CD4-positive, CD25-positive, alpha-beta regulatory T cell (primary cell): Measurements from ENCODE around the gene FAM20C. TPM values are rescaled to one million over a fixed set of nuclear protein-coding genes. Genes with fewer than 3 reads are reported as not detected.

Experiments used
- ATAC-seq, 2 donors: fragments of 150-1000 bp; cut with Tn5 transposase; one replicate each; pipeline ENCODE4 v1.10.0; 2021; ENCODE audit warnings: low read depth in 2 of 2, moderate number of reproducible peaks in 2 of 2, moderate library complexity in 1 of 2
- DNase-seq, 3 donors: peaks; one replicate each; pipeline versions ENCODE4 v3.0.0 to v3.0.0-alpha.2; 2012 to 2022; ENCODE audit warnings: mixed read lengths in 1 of 3
- H3K27ac ChIP-seq: one replicate; pipeline ENCODE4 v1.7.0; 2013; ENCODE audit warnings: mild to moderate bottlenecking, low read length; ENCODE audit not compliant: insufficient read depth, poor library complexity, severe bottlenecking
- H3K27me3 ChIP-seq: one replicate; pipeline ENCODE4 v1.7.0; 2013; ENCODE audit warnings: low read length; ENCODE audit not compliant: control insufficient read depth, insufficient read depth
- H3K36me3 ChIP-seq: one replicate; pipeline ENCODE4 v1.7.0; 2013; ENCODE audit warnings: mild to moderate bottlenecking, low read length, moderate library complexity; ENCODE audit not compliant: control insufficient read depth, insufficient read depth
- H3K4me1 ChIP-seq: 2 replicates; pipeline ENCODE4 v1.7.0; 2013; ENCODE audit warnings: mild to moderate bottlenecking, low read length; ENCODE audit not compliant: insufficient read depth, control insufficient read depth, poor library complexity, severe bottlenecking
- H3K4me3 ChIP-seq: one replicate; pipeline ENCODE4 v1.7.0; 2013; ENCODE audit warnings: low read depth, mild to moderate bottlenecking, low read length, moderate library complexity
- H3K9me3 ChIP-seq, 2 experiments: 1 replicate in 1 of 2; 2 replicates in 1 of 2; pipeline ENCODE4 v1.7.0; 2013; ENCODE audit warnings: low read length in 2 of 2, mild to moderate bottlenecking in 1 of 2, moderate library complexity in 1 of 2; ENCODE audit not compliant: control insufficient read depth in 2 of 2
- H3K27ac Mint-ChIP-seq, 3 donors: one replicate each; pipeline ENCODE4 v1.8.0; 2020 to 2022; ENCODE audit warnings: mild to moderate bottlenecking in 3 of 3, mixed read lengths in 3 of 3, moderate library complexity in 2 of 3
- H3K27me3 Mint-ChIP-seq: one replicate; pipeline ENCODE4 v1.8.0; 2022; ENCODE audit warnings: mild to moderate bottlenecking, mixed read lengths
- H3K36me3 Mint-ChIP-seq: one replicate; pipeline ENCODE4 v1.8.0; 2020; ENCODE audit warnings: mixed read lengths
- H3K4me1 Mint-ChIP-seq, 4 donors: one replicate each; pipeline ENCODE4 v1.8.0; 2020 to 2022; ENCODE audit warnings: mixed read lengths in 4 of 4, mild to moderate bottlenecking in 1 of 4
- H3K4me3 Mint-ChIP-seq, 4 donors: one replicate each; pipeline ENCODE4 v1.8.0; 2020 to 2022; ENCODE audit warnings: mild to moderate bottlenecking in 4 of 4, mixed read lengths in 4 of 4, moderate library complexity in 3 of 4
- H3K9me3 Mint-ChIP-seq, 7 donors: one replicate each; pipeline ENCODE4 v1.8.0; 2020 to 2022; ENCODE audit warnings: mixed read lengths in 7 of 7, mild to moderate bottlenecking in 3 of 7, moderate library complexity in 2 of 7
- polyA plus RNA-seq, 4 donors: library from polyadenylated mRNA; unstranded; fragments of 300-500 nt; fragmentation: Illumina TruSeq; gene quantifications; one replicate each; pipeline ENCODE4 v1.2.3, GENCODE V29; 2021
- total RNA-seq: library from RNA; stranded (reverse); gene quantifications from one replicate; pipeline ENCODE4 v1.2.3, GENCODE V29; 2022

Gene FAM20C
- total and polyA plus RNA-seq, 5 donors from 2014 or later, result not detected

DNA sequence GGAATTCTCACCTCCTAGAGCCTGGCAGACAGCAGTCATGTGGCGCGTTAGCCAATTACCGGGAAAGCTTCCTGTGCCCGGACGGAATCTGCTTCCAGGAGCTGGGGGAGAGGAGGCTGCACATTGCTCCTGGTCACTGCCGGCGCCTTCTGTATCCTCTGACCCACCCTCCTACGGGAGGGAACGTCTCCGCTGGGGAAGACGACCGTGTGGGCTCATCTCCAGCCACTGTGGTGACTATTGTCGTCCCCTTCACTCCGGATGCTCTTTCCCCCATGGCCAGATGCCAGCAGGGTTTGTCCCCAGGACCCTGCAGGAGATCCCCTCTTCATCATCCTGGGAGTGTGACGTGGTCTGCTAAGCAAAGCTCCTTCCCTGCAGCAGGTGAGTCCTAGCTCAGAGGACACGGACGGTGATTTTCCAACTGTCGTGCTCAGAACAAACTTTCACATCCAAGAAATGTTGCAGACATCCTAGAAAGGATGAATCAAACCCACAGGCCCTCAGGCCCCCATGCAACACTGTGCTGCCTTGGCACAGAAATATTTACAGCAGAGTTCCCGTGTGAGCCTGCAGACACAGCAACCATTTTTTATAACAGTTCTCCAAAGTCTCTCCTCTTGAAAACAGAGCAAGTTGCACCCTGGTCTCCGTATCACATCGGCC, 29.6 kb upstream of the FAM20C start:
- DNase-seq (no peak), ATAC-seq (no peak)
- H3K9me3 ChIP-seq, result no peaks in the 10 kb centered on the region
- H3K4me1 ChIP-seq, result no peaks in the 10 kb centered on the region
- no peaks in the 10 kb centered on the region for H3K36me3 Mint-ChIP-seq
- H3K4me1 Mint-ChIP-seq, result no peaks in the 10 kb centered on the region
- H3K27me3 ChIP-seq, result no peaks in the 10 kb centered on the region
- H3K27ac Mint-ChIP-seq, result no peak overlapping the region
- no peaks in the 10 kb centered on the region for H3K9me3 Mint-ChIP-seq
- peaks cover 24% of the 10 kb centered on the region for H3K27me3 Mint-ChIP-seq
- H3K27ac ChIP-seq, result no peak overlapping the region
- no peaks in the 10 kb centered on the region for H3K36me3 ChIP-seq
- no peak overlapping the region for H3K4me3 ChIP-seq
- no peak overlapping the region for H3K4me3 Mint-ChIP-seq

DNA sequence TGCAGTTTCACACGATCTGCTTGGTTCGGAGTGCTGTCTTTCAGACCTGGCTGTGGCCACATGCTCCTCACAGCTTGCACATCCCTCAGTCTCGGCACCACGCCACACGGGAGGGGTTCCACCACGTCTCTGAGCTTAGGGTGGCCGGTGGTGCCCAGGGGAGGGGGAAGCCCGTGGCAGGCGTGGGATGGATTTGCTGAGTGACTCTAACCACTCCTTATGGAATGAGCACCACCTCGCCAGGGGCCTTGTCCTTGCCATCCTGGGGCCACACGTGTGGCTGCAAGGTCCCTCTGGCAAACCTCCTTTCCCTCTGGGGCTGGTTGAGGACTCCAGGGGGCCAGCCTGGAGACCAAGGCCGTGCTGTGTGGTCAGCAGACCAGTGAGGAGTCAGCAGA, 29.1 kb upstream of the FAM20C start:
- Mint-ChIP-seq H3K4me1 (no peaks in the 10 kb centered on the region), H3K36me3 (no peaks in the 10 kb centered on the region), H3K27me3 (peaks cover 24% of the 10 kb centered on the region), H3K4me3 (no peak overlapping the region), H3K27ac (no peak overlapping the region), H3K9me3 (no peaks in the 10 kb centered on the region)
- ATAC-seq (no peak), DNase-seq (no peak)
- H3K9me3 ChIP-seq, result no peaks in the 10 kb centered on the region
- H3K36me3 ChIP-seq, result no peaks in the 10 kb centered on the region
- no peak overlapping the region for H3K4me3 ChIP-seq
- no peaks in the 10 kb centered on the region for H3K27me3 ChIP-seq
- H3K4me1 ChIP-seq, result no peaks in the 10 kb centered on the region
- H3K27ac ChIP-seq, result no peak overlapping the region

DNA sequence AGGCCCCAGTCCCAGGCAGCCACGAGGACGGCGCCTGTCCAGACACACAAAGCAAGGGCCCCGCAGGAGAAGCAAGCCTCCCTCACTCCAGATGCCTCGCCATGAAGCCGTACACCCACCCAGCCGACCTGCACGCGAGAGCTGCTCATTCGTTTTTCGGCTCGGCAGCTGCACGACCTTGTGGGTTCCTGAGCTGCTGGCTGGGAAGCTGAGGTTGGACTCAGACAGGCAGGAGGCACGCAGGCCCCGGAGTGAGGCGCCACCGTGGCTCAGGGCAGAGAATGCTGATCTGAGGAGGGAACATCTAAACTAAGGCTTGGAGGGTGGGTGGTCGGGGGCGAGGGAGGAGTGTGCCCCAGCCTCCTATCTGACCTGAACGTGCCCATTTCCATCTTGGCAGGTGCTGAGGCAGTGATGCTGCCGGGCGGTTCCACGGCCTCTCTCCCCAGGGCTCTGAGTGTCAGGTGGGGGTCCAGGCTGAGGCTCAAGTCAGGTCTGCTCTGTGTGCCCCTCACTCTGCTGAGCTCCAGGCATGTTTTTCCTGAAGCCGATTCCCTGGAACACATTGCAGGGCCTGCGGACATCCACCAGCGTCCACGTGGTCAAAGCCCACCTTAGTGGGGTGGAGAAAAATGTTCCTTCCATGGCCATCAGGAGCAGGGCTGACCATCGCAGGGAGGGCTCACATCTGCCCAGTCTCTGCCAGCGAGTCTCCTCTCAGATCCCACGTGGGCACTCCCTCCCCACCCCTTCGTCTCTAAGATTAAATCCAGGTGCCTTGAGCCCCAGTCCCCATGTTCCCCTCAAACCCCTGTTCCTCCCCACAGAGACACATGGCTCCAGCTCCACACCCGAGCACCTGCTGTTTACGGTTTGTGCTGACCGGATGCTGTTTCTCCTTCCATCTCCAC, 28.1 kb upstream of the FAM20C start:
- no peak for ATAC-seq
- Mint-ChIP-seq H3K27ac (no peak overlapping the region), H3K4me1 (no peaks in the 10 kb centered on the region), H3K4me3 (peak overlapping the region in 1 of 4 donors; percentile 43), H3K36me3 (no peaks in the 10 kb centered on the region), H3K27me3 (peaks cover 24% of the 10 kb centered on the region), H3K9me3 (no peaks in the 10 kb centered on the region)
- Histone ChIP-seq H3K4me1 (no peaks in the 10 kb centered on the region), H3K9me3 (no peaks in the 10 kb centered on the region), H3K4me3 (no peak overlapping the region), H3K27me3 (no peaks in the 10 kb centered on the region), H3K36me3 (no peaks in the 10 kb centered on the region), H3K27ac (no peak overlapping the region)
- no peak for DNase-seq

DNA sequence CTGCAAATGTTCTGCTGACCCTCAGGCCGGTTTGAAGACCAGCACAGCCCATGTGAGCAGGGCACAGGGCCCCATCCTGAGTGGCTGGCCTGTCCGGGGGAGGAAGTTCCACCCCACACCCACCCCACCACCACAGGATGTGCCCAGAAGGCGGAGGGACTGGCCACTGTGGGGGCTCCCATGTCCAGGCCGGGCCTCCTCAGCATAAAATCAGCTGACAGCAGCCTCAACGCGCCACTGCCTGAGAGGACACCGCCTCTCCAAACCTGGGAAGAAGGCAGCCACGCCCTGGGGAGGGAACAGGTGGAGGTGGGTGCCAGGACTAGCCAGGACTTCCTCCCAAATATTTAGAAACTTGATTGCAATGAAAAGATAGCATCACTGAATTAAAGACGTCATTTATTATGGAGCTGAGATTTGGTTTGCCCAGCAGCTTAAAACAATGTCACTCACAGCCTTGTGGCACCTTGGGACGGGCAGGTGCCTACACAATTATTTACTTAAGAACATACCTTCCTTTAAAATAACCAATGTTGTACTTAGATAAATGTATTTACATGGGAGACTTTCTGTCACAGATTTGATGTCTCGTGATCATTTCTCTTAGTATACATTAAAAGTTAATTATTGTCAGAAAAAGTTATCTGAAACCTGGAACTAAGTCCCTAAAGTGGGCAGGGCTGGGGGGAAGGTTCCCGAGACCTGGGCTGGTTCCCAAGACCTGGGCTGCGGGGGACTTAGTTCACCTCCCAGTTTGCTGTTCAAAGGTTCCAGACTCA, 27.3 kb upstream of the FAM20C start:
- no peak for DNase-seq
- no peaks in the 10 kb centered on the region for H3K36me3 ChIP-seq

DNA sequence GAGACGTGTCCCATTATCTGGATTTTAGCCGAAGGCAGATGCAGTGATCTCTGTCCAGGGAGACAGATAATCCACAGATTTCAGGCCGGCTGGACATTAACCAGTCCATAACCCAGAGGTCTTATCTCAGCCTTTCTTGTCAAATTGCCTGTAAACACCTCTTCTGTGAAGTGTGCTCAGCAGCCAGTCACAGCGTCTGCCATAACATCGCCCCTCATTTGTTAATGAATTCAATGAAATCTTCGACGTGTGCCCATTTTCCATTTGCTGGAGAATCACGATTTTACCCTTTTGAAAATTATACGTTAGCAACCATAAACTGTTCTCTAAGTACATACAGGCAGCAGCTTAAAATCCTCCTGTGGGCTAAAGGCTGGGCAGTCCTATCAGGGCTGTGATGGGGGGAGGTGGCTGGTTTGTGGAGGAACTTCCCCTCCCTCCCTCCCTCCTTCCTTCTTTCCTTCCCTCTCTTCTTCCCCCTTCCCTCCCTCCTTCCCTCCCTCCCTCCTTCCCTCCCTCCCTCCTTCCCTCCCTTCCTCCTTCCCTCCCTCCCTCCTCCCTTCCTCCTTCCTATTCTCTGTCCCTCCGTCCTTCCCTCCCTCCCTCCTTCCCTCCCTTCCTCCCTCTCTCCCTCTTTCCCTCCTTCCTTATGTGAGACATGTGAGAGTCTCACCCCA, 26.6 kb upstream of the FAM20C start:
- no peaks in the 10 kb centered on the region for H3K36me3 ChIP-seq
- H3K4me1 Mint-ChIP-seq, result no peaks in the 10 kb centered on the region
- no peak overlapping the region for H3K27ac ChIP-seq
- ATAC-seq (no peak), DNase-seq (no peak)
- H3K27ac Mint-ChIP-seq, result no peak overlapping the region
- H3K27me3 ChIP-seq, result no peaks in the 10 kb centered on the region
- H3K9me3 ChIP-seq, result no peaks in the 10 kb centered on the region
- H3K4me3 Mint-ChIP-seq, result no peak overlapping the region
- H3K4me1 ChIP-seq, result no peaks in the 10 kb centered on the region
- no peak overlapping the region for H3K4me3 ChIP-seq
- no peaks in the 10 kb centered on the region for H3K9me3 Mint-ChIP-seq
- H3K36me3 Mint-ChIP-seq, result no peaks in the 10 kb centered on the region
- peaks cover 28% of the 10 kb centered on the region for H3K27me3 Mint-ChIP-seq

More for the DNA sequence above, 27.3 kb upstream of the FAM20C start:
- no peaks in the 10 kb centered on the region for H3K36me3 Mint-ChIP-seq
- no peaks in the 10 kb centered on the region for H3K4me1 Mint-ChIP-seq
- no peaks in the 10 kb centered on the region for H3K9me3 Mint-ChIP-seq
- no peak overlapping the region for H3K4me3 Mint-ChIP-seq
- Histone ChIP-seq H3K4me3 (no peak overlapping the region), H3K27me3 (no peaks in the 10 kb centered on the region), H3K27ac (no peak overlapping the region), H3K9me3 (no peaks in the 10 kb centered on the region), H3K4me1 (no peaks in the 10 kb centered on the region)
- H3K27me3 Mint-ChIP-seq, result peaks cover 24% of the 10 kb centered on the region
- no peak overlapping the region for H3K27ac Mint-ChIP-seq
- no peak for ATAC-seq

DNA sequence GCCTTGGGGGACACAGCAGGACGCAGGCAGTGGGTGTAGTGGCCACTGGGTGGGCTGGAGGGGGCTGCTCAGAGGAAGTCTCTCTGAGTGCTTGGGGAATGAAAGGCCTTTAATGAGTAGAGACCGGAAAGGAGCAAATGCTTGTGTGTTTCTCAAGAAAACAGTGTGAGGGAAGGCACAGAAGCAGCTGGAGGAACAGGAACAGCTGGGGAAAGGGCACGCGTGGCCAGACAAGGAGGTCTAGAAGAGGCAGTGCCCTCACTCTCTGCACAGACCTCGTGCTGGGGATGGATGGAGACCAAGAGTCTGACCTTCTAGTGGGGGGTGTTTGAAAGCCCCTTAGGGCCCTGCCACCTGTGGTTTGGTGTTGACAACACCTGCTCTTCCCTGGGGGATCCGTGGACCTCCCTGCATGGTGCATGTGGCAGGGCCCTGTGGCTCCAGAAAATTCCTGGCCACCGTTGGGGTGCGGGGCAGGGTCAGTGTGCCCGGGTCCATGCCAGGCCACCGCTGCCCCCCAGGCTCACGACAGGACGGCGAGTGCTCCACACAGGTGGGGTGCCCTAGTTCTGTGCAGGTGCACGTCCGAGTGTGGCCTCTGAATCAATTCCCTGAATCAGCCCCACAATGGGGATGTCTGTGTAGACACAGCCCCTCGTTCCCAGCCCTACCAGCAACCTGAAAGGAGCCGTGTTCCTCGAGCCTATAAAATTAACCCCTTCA, 25.9 kb upstream of the FAM20C start:
- Histone ChIP-seq H3K4me3 (no peak overlapping the region), H3K27ac (no peak overlapping the region), H3K27me3 (no peaks in the 10 kb centered on the region), H3K9me3 (no peaks in the 10 kb centered on the region), H3K36me3 (no peaks in the 10 kb centered on the region), H3K4me1 (no peaks in the 10 kb centered on the region)
- Mint-ChIP-seq H3K36me3 (no peaks in the 10 kb centered on the region), H3K4me1 (no peaks in the 10 kb centered on the region), H3K27ac (no peak overlapping the region), H3K4me3 (no peak overlapping the region), H3K27me3 (peaks cover 28% of the 10 kb centered on the region), H3K9me3 (no peaks in the 10 kb centered on the region)
- no peak for DNase-seq
- peak in 1 of 2 donors; percentile 12 for ATAC-seq
